HepG2 (cell line): ENCODE measurements around the gene DMRT1. TPM values are rescaled to one million over a fixed set of nuclear protein-coding genes. Genes with fewer than 3 reads are reported as not detected.

Experiments used
- ATAC-seq: fragments of 200-7000 bp; cut with Tn5 transposase; 3 replicates; pipeline ENCODE4 v1.9.1; 2020; ENCODE audit warnings: mild to moderate bottlenecking, moderate library complexity
- BruUV-seq: library from RNA; stranded (reverse); fragments of 400-500 nt; replicated peaks from 2 replicates; lab custom pipeline; 2021; lab: Mats Ljungman, UMichigan
- CTCF ChIA-PET: fragments of 300-600 bp; formaldehyde crosslinking; extraction: SDS; loops from one replicate; lab custom pipeline; 2021; ENCODE audit warnings: low total read pairs, inconsistent platforms, low intra/inter-chr PET ratio; lab: Yijun Ruan, JAX
- POLR2A ChIA-PET: fragments of 350-600 bp; sonication (Branson Sonifier 250); formaldehyde crosslinking; loops from one replicate; lab custom pipeline; 2020; ENCODE audit warnings: antibody characterized with exemption, inconsistent platforms; lab: Yijun Ruan, JAX
- DNase-seq: peaks from one replicate; pipeline ENCODE4 v3.0.0-alpha.2; 2015; ENCODE audit warnings: low spot score
- FAIRE-seq: peaks from 3 replicates; lab custom pipeline; 2011; peaks lifted over from hg19 to GRCh38; lab: Jason Lieb, UNC
- H2AFZ ChIP-seq: one replicate; pipeline ENCODE4 v1.6.1; 2011; ENCODE audit warnings: low read length, inconsistent platforms
- H3K27ac ChIP-seq: fragments of 300-600 bp; 3 replicates; pipeline ENCODE4 v1.8.0; 2011; ENCODE audit warnings: mixed run types, mild to moderate bottlenecking, mixed read lengths, low read length, inconsistent platforms; ENCODE audit not compliant: insufficient read depth; ENCODE audit errors: extremely low read length
- H3K27me3 ChIP-seq, 2 experiments: fragments of 200-600 bp in 1 of 2; 2 replicates in 1 of 2; 3 replicates in 1 of 2; pipeline versions ENCODE4 v1.6.0 to v1.8.0; 2011; ENCODE audit warnings: low read length in 2 of 2, mild to moderate bottlenecking in 2 of 2, moderate library complexity in 2 of 2, inconsistent platforms in 1 of 2; ENCODE audit not compliant: insufficient read depth in 2 of 2, control insufficient read depth in 1 of 2
- H3K36me3 ChIP-seq, 2 experiments: fragments of 200-600 bp in 1 of 2; replicated peaks in 1 of 2; 2 replicates in 1 of 2; 3 replicates in 1 of 2; pipeline versions ENCODE4 v1.5.1 to v1.8.0; 2011; ENCODE audit warnings: low read length in 2 of 2, inconsistent platforms in 1 of 2; ENCODE audit not compliant: insufficient read depth in 2 of 2, control insufficient read depth in 1 of 2
- H3K4me1 ChIP-seq: 2 replicates; pipeline ENCODE4 v1.5.1; 2012; ENCODE audit warnings: low read length, inconsistent platforms; ENCODE audit not compliant: insufficient read depth
- H3K4me2 ChIP-seq: 2 replicates; pipeline ENCODE4 v1.6.0; 2011; ENCODE audit warnings: low read depth, low read length, inconsistent platforms
- H3K4me3 ChIP-seq, 3 experiments: fragments of 200-600 bp in 1 of 3; sonication (generic), shearing (Covaris generic) in 1 of 3; replicated peaks in 1 of 3; 2 replicates each; pipeline ENCODE4 v1.5.1; 2011 to 2016; ENCODE audit warnings: low read length in 3 of 3, inconsistent platforms in 2 of 3, low read depth in 2 of 3, mild to moderate bottlenecking in 2 of 3, control low read depth in 1 of 3, mixed read lengths in 1 of 3; ENCODE audit not compliant: insufficient read depth in 1 of 3
- H3K79me2 ChIP-seq: one replicate; pipeline ENCODE4 v1.6.1; 2011; ENCODE audit warnings: low read length, inconsistent platforms; ENCODE audit not compliant: insufficient read depth
- H3K9ac ChIP-seq: 2 replicates; pipeline ENCODE4 v1.6.0; 2011; ENCODE audit warnings: mild to moderate bottlenecking, low read depth, low read length, inconsistent platforms; ENCODE audit not compliant: insufficient read depth
- H3K9me3 ChIP-seq: 2 replicates; pipeline ENCODE4 v1.5.1; 2012; ENCODE audit warnings: mild to moderate bottlenecking, low read length
- H4K20me1 ChIP-seq: 2 replicates; pipeline ENCODE4 v1.6.0; 2011; ENCODE audit warnings: inconsistent platforms, mild to moderate bottlenecking, low read length, moderate library complexity; ENCODE audit not compliant: insufficient read depth
- DNMT1 ChIP-seq: sonication (generic); formaldehyde crosslinking; IDR thresholded peaks from 2 replicates; pipeline ENCODE4 v1.5.1; 2020; ENCODE audit warnings: mild to moderate bottlenecking, missing genetic modification reagents
- FOSL1 ChIP-seq: sonication (generic); formaldehyde crosslinking; IDR thresholded peaks from 2 replicates; pipeline ENCODE4 v1.9.0; 2021; ENCODE audit warnings: missing genetic modification reagents, borderline replicate concordance
- HDAC1 ChIP-seq: sonication (generic); formaldehyde crosslinking; IDR thresholded peaks from 2 replicates; pipeline ENCODE4 v1.5.1; 2020; ENCODE audit warnings: mild to moderate bottlenecking, missing genetic modification reagents
- HNRNPK ChIP-seq: fragments of 200-400 bp; formaldehyde crosslinking; IDR thresholded peaks from 2 replicates; pipeline ENCODE4 v1.6.1; 2018; ENCODE audit warnings: low read length, low read depth, moderate library complexity, mild to moderate bottlenecking; ENCODE audit not compliant: poor library complexity, severe bottlenecking
- KDM5B ChIP-seq: sonication (generic); formaldehyde crosslinking; IDR thresholded peaks from 2 replicates; pipeline ENCODE4 v1.4.0; 2020; ENCODE audit warnings: missing genetic modification reagents, mild to moderate bottlenecking, borderline replicate concordance
- KMT2B ChIP-seq: IDR thresholded peaks from 2 replicates; pipeline ENCODE4 v1.6.1; 2016; ENCODE audit warnings: missing genetic modification reagents, missing compliant biosample characterization
- MAZ ChIP-seq, 2 experiments: sonication (generic) in 1 of 2; formaldehyde crosslinking in 1 of 2; IDR thresholded peaks; 2 replicates each; pipeline versions ENCODE4 v1.5.0 to v1.6.1; 2012 to 2020; ENCODE audit warnings: low read depth in 2 of 2, mild to moderate bottlenecking in 2 of 2, borderline replicate concordance in 1 of 2, improper control_type of control experiment in 1 of 2, low read length in 1 of 2, missing genetic modification reagents in 1 of 2, moderate library complexity in 1 of 2
- SP4 ChIP-seq: sonication (generic); formaldehyde crosslinking; IDR thresholded peaks from 2 replicates; pipeline ENCODE4 v1.8.1; 2023; ENCODE audit warnings: mild to moderate bottlenecking, missing genetic modification reagents
- SPEN ChIP-seq: sonication (generic); formaldehyde crosslinking; IDR thresholded peaks from 2 replicates; pipeline ENCODE4 v1.5.1; 2020; ENCODE audit warnings: low read depth, mild to moderate bottlenecking, missing genetic modification reagents
- TBX3 ChIP-seq: fragments of 450-650 bp; IDR thresholded peaks from 2 replicates; pipeline ENCODE4 v1.6.1; 2017; ENCODE audit warnings: antibody characterized with exemption, mild to moderate bottlenecking, inconsistent platforms, borderline replicate concordance
- TCF12 ChIP-seq, 2 experiments: fragments of 450-650 bp in 1 of 2; sonication (generic) in 1 of 2; formaldehyde crosslinking in 1 of 2; IDR thresholded peaks; 2 replicates each; pipeline versions ENCODE4 v1.6.1 to v1.8.0; 2017 to 2022; ENCODE audit warnings: antibody characterized with exemption in 1 of 2, mild to moderate bottlenecking in 1 of 2, missing genetic modification reagents in 1 of 2, moderate library complexity in 1 of 2
- ZNF468 ChIP-seq: sonication (generic); formaldehyde crosslinking; IDR thresholded peaks from 2 replicates; pipeline ENCODE4 v1.8.0; 2022; ENCODE audit warnings: mild to moderate bottlenecking, moderate library complexity, missing genetic modification reagents
- ZNF557 ChIP-seq: sonication (generic); formaldehyde crosslinking; IDR thresholded peaks from 2 replicates; pipeline ENCODE4 v1.4.0; 2020; ENCODE audit warnings: missing genetic modification reagents
- ZNF713 ChIP-seq: sonication (generic); formaldehyde crosslinking; IDR thresholded peaks from 2 replicates; pipeline ENCODE4 v1.4.0; 2020; ENCODE audit warnings: mild to moderate bottlenecking, missing genetic modification reagents
- ZNF740 ChIP-seq: sonication (generic); formaldehyde crosslinking; IDR thresholded peaks from 2 replicates; pipeline ENCODE4 v1.4.0; 2020; ENCODE audit warnings: missing genetic modification reagents
- ZNF747 ChIP-seq: sonication (generic); formaldehyde crosslinking; IDR thresholded peaks from 2 replicates; pipeline ENCODE4 v1.8.1; 2023; ENCODE audit warnings: missing genetic modification reagents, mild to moderate bottlenecking, borderline replicate concordance
- WGBS: methylation state at CpG from one replicate; pipeline ENCODE4 v1.1.6; 2017; ENCODE audit warnings: low lambda C conversion rate; 5-methylcytosine and 5-hydroxymethylcytosine counted together
- in situ Hi-C: cut with HindIII; loops from 2 replicates; pipeline ENCODE4 v1.10.0; 2017; ENCODE audit warnings: low pct_unique_long_range_greater_than_20kb; ENCODE audit not compliant: extremely low pct_ligation_motif_present
- intact Hi-C: fragments of 100-400 bp; cut with micrococcal nuclease; formaldehyde crosslinking; loops from one replicate; pipeline ENCODE4 v1.10.0; 2022; ENCODE audit not compliant: unreplicated experiment
- polyA plus RNA-seq, 8 experiments: library from polyadenylated mRNA; depleted of rRNA in 3 of 8; stranded (reverse) in 7 of 8; unstranded in 1 of 8; fragments of >200 nt; fragmentation: Illumina TruSeq in 4 of 8; extraction: Trizol in 4 of 8; gene quantifications; 2 replicates each; pipeline versions ENCODE4 v1.2.1 to v1.2.3, GENCODE V29; 2011 to 2016; ENCODE audit warnings: low read depth in 4 of 8, missing spikeins in 1 of 8, mixed read lengths in 1 of 8; ENCODE audit not compliant: insufficient read depth in 1 of 8
- total RNA-seq, 5 experiments: library from RNA; depleted of rRNA; stranded (reverse); fragments of >200 nt; fragmentation: Illumina TruSeq; extraction: Trizol; gene quantifications; 2 replicates each; pipeline ENCODE4 v1.2.3, GENCODE V29; 2016; ENCODE audit warnings: low read depth in 1 of 5
- TF ChIP-seq, protein P1 (sequence below): IDR thresholded peaks from 2 replicates; pipeline ENCODE4 v1.6.1; 2016; ENCODE audit warnings: mild to moderate bottlenecking
- TF ChIP-seq, protein P2 (sequence below), 2 experiments: sonication (generic) in 1 of 2; formaldehyde crosslinking in 1 of 2; IDR thresholded peaks; 2 replicates each; pipeline versions ENCODE4 v1.4.0 to v1.6.1; 2018 to 2020; ENCODE audit warnings: missing genetic modification reagents in 2 of 2, borderline replicate concordance in 1 of 2, low read depth in 1 of 2, mild to moderate bottlenecking in 1 of 2, missing biosample characterization in 1 of 2

The DMRT1 gene
- total and polyA plus RNA-seq, 2 of the 13 experiments (the other 11 are each of a cell fraction or from before 2014, with no cell fraction given) = not detected

GRCh38 chr9:847505-847904, 6.0 kb downstream of the DMRT1 start:
- H4K20me1 ChIP-seq = no peaks in the 10 kb centered on the region
- no peaks in the 10 kb centered on the region for H3K9me3 ChIP-seq
- ChIA-PET CTCF (no interaction called here), POLR2A (no interaction called here)
- peaks cover 2 to 49% of the 10 kb centered on the region in 2 experiments; a peak in 3 of 5 replicates for H3K27me3 ChIP-seq
- H3K4me3 ChIP-seq = no peak overlapping the region
- H3K9ac ChIP-seq = no peak overlapping the region
- no TSS peak for BruUV-seq
- no peak overlapping the region for H3K27ac ChIP-seq
- H2AFZ ChIP-seq = no peak overlapping the region
- in situ Hi-C loops (no loop called here), intact Hi-C loops (no loop called here)
- no peak overlapping the region for H3K4me2 ChIP-seq
- H3K4me1 ChIP-seq = no peaks in the 10 kb centered on the region
- WGBS = 6% methylated on average over 6 of the region's 6 CpGs
- ATAC-seq (no peak), FAIRE-seq (no peak), DNase-seq (no peak)
- no peaks in the 10 kb centered on the region for H3K79me2 ChIP-seq
- H3K36me3 ChIP-seq = no peaks in the 10 kb centered on the region
- no peak for TF ChIP-seq ZNF740 (CRISPR knock-in tag)
- TF ChIP-seq ZNF713 (CRISPR knock-in tag) = no peak
- no peak for TF ChIP-seq SPEN (CRISPR knock-in tag)
- no peak for TF ChIP-seq ZNF747 (CRISPR knock-in tag)
- no peak for TF ChIP-seq FOSL1
- no peak for TF ChIP-seq ZNF557 (CRISPR knock-in tag)
- TF ChIP-seq HNRNPK = no peak
- no peak for TF ChIP-seq MAZ (IDR thresholded peaks at IDR 0.05; ENCODE audit: borderline replicate concordance, low read depth, low read length)
- no peak for TF ChIP-seq MAZ (CRISPR knock-in tag; IDR thresholded peaks at IDR 0.05; ENCODE audit: low read depth)
- TF ChIP-seq TCF12 (IDR thresholded peaks at IDR 0.05) = no peak
- no peak for TF ChIP-seq TCF12 (CRISPR knock-in tag; IDR thresholded peaks at IDR 0.05)
- no peak for TF ChIP-seq KDM5B (CRISPR knock-in tag)
- TF ChIP-seq, protein P1, sequence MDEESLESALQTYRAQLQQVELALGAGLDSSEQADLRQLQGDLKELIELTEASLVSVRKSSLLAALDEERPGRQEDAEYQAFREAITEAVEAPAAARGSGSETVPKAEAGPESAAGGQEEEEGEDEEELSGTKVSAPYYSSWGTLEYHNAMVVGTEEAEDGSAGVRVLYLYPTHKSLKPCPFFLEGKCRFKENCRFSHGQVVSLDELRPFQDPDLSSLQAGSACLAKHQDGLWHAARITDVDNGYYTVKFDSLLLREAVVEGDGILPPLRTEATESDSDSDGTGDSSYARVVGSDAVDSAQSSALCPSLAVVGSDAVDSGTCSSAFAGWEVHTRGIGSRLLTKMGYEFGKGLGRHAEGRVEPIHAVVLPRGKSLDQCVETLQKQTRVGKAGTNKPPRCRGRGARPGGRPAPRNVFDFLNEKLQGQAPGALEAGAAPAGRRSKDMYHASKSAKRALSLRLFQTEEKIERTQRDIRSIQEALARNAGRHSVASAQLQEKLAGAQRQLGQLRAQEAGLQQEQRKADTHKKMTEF (CRISPR knock-in tag) = no peak
- TF ChIP-seq DNMT1 (CRISPR knock-in tag) = no peak
- TF ChIP-seq, protein P2, sequence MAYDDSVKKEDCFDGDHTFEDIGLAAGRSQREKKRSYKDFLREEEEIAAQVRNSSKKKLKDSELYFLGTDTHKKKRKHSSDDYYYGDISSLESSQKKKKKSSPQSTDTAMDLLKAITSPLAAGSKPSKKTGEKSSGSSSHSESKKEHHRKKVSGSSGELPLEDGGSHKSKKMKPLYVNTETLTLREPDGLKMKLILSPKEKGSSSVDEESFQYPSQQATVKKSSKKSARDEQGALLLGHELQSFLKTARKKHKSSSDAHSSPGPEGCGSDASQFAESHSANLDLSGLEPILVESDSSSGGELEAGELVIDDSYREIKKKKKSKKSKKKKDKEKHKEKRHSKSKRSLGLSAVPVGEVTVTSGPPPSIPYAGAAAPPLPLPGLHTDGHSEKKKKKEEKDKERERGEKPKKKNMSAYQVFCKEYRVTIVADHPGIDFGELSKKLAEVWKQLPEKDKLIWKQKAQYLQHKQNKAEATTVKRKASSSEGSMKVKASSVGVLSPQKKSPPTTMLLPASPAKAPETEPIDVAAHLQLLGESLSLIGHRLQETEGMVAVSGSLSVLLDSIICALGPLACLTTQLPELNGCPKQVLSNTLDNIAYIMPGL (CRISPR knock-in tag; IDR thresholded peaks at IDR 0.05; ENCODE audit: borderline replicate concordance in 1 of 2, low read depth in 1 of 2) = no peak
- TF ChIP-seq ZNF468 = no peak
- no peak for TF ChIP-seq HDAC1 (CRISPR knock-in tag)
- TF ChIP-seq TBX3 = no peak
- no peak for TF ChIP-seq SP4
- no peak for TF ChIP-seq KMT2B (CRISPR knock-in tag)
